H9 (cell line): ENCODE data around the gene USP9X. TPM values are rescaled to one million over a fixed set of nuclear protein-coding genes. Genes with fewer than 3 reads are reported as not detected.

Source experiments
- DNase-seq: peaks from one replicate; pipeline ENCODE4 v3.0.0-alpha.2; 2017
- H2AFZ ChIP-seq: one replicate; pipeline ENCODE4 v1.6.1; 2013; ENCODE audit warnings: mild to moderate bottlenecking, low read length, control low read depth, moderate library complexity
- H2AK5ac ChIP-seq: 2 replicates; pipeline ENCODE4 v1.6.1; 2013; ENCODE audit warnings: low read length, control low read depth, mixed read lengths; ENCODE audit not compliant: insufficient read length
- H2BK120ac ChIP-seq: one replicate; pipeline ENCODE4 v1.6.1; 2013; ENCODE audit warnings: low read depth, mild to moderate bottlenecking, low read length, control low read depth, inconsistent platforms; ENCODE audit not compliant: poor library complexity, severe bottlenecking
- H2BK12ac ChIP-seq: 2 replicates; pipeline ENCODE4 v1.6.1; 2013; ENCODE audit warnings: low read length, control low read depth, mixed read lengths, low read depth; ENCODE audit not compliant: insufficient read length
- H2BK15ac ChIP-seq: 2 replicates; pipeline ENCODE4 v1.6.1; 2013; ENCODE audit warnings: low read depth, low read length, control low read depth
- H2BK20ac ChIP-seq: one replicate; pipeline ENCODE4 v1.6.1; 2013; ENCODE audit warnings: low read depth, mild to moderate bottlenecking, low read length, control low read depth, inconsistent platforms; ENCODE audit not compliant: poor library complexity, severe bottlenecking
- H2BK5ac ChIP-seq: 2 replicates; pipeline ENCODE4 v1.6.1; 2013; ENCODE audit warnings: low read length, control low read depth, mixed read lengths; ENCODE audit not compliant: insufficient read length
- H3K14ac ChIP-seq: 2 replicates; pipeline ENCODE4 v1.6.1; 2013; ENCODE audit warnings: low read length, control low read depth; ENCODE audit not compliant: insufficient read depth
- H3K18ac ChIP-seq: 2 replicates; pipeline ENCODE4 v1.6.1; 2013; ENCODE audit warnings: low read depth, mild to moderate bottlenecking, mixed read lengths, low read length, control low read depth; ENCODE audit not compliant: insufficient read length
- H3K23ac ChIP-seq: 2 replicates; pipeline ENCODE4 v1.6.1; 2013; ENCODE audit warnings: low read length, control low read depth, mixed read lengths, low read depth; ENCODE audit not compliant: insufficient read length
- H3K23me2 ChIP-seq: 2 replicates; pipeline ENCODE4 v1.6.1; 2013; ENCODE audit warnings: low read depth, mild to moderate bottlenecking, mixed read lengths, low read length, control low read depth; ENCODE audit not compliant: insufficient read length, poor library complexity, severe bottlenecking
- H3K27ac ChIP-seq: 2 replicates; pipeline ENCODE4 v1.5.1; 2013; ENCODE audit warnings: low read length, control low read depth, mixed read lengths, low read depth; ENCODE audit not compliant: insufficient read length
- H3K27me3 ChIP-seq: 2 replicates; pipeline ENCODE4 v1.6.1; 2013; ENCODE audit warnings: low read length, control low read depth, inconsistent platforms; ENCODE audit not compliant: insufficient read depth
- H3K4ac ChIP-seq: 2 replicates; pipeline ENCODE4 v1.6.1; 2013; ENCODE audit warnings: low read depth, mild to moderate bottlenecking, control low read depth, inconsistent platforms, low read length, moderate library complexity
- H3K4me1 ChIP-seq: 2 replicates; pipeline ENCODE4 v1.6.1; 2013; ENCODE audit warnings: low read length, control low read depth, inconsistent platforms; ENCODE audit not compliant: insufficient read depth
- H3K4me2 ChIP-seq: 2 replicates; pipeline ENCODE4 v1.6.1; 2013; ENCODE audit warnings: low read length, control low read depth, mixed read lengths; ENCODE audit not compliant: insufficient read length, insufficient read depth
- H3K56ac ChIP-seq: 2 replicates; pipeline ENCODE4 v1.6.1; 2013; ENCODE audit warnings: low read depth, mild to moderate bottlenecking, mixed read lengths, low read length, control low read depth; ENCODE audit not compliant: insufficient read length
- H3K79me1 ChIP-seq: 2 replicates; pipeline ENCODE4 v1.6.1; 2013; ENCODE audit warnings: low read depth, mild to moderate bottlenecking, moderate library complexity, low read length, control low read depth, inconsistent platforms; ENCODE audit not compliant: insufficient read depth, poor library complexity, severe bottlenecking
- H3K79me2 ChIP-seq: 2 replicates; pipeline ENCODE4 v1.6.1; 2013; ENCODE audit warnings: low read length, control low read depth, inconsistent platforms; ENCODE audit not compliant: insufficient read depth
- H3K9ac ChIP-seq: 2 replicates; pipeline ENCODE4 v1.6.1; 2013; ENCODE audit warnings: low read length, control low read depth, mixed read lengths; ENCODE audit not compliant: insufficient read length; ENCODE audit errors: extremely low read depth
- H3K9me3 ChIP-seq: one replicate; pipeline ENCODE4 v1.6.1; 2013; ENCODE audit warnings: low read depth, low read length, inconsistent platforms; ENCODE audit not compliant: control insufficient read depth
- H3T11ph ChIP-seq: one replicate; pipeline ENCODE4 v1.6.1; 2013; ENCODE audit warnings: mild to moderate bottlenecking, low read length, control low read depth, inconsistent platforms
- H4K20me1 ChIP-seq: one replicate; pipeline ENCODE4 v1.6.1; 2013; ENCODE audit not compliant: control insufficient read depth, insufficient read length, insufficient read depth
- H4K5ac ChIP-seq: 2 replicates; pipeline ENCODE4 v1.6.1; 2013; ENCODE audit warnings: low read depth, mild to moderate bottlenecking, mixed read lengths, low read length, control low read depth; ENCODE audit not compliant: insufficient read length
- H4K8ac ChIP-seq: replicated peaks from 2 replicates; pipeline ENCODE4 v1.6.1; 2013; ENCODE audit warnings: low read length, control low read depth, mixed read lengths, low read depth; ENCODE audit not compliant: insufficient read length
- H4K91ac ChIP-seq: 2 replicates; pipeline ENCODE4 v1.6.1; 2013; ENCODE audit warnings: low read depth, mild to moderate bottlenecking, moderate library complexity, mixed read lengths, low read length, control low read depth; ENCODE audit not compliant: insufficient read length
- H3K27ac Mint-ChIP-seq, 3 experiments: 2 replicates in 2 of 3; 3 replicates in 1 of 3; pipeline ENCODE4 v1.8.0; 2020 to 2021; ENCODE audit warnings: mixed read lengths in 3 of 3, mild to moderate bottlenecking in 1 of 3, moderate library complexity in 1 of 3
- H3K27me3 Mint-ChIP-seq: 2 replicates; pipeline ENCODE4 v1.8.0; 2021; ENCODE audit warnings: low read depth, mild to moderate bottlenecking, moderate library complexity, mixed read lengths
- H3K36me3 Mint-ChIP-seq, 3 experiments: 2 replicates in 2 of 3; 3 replicates in 1 of 3; pipeline ENCODE4 v1.8.0; 2020 to 2021; ENCODE audit warnings: low read depth in 3 of 3, mixed read lengths in 3 of 3; ENCODE audit not compliant: insufficient read depth in 1 of 3
- H3K4me1 Mint-ChIP-seq, 2 experiments: 2 replicates each; pipeline ENCODE4 v1.8.0; 2020; ENCODE audit warnings: mixed read lengths in 2 of 2
- H3K4me3 Mint-ChIP-seq, 2 experiments: 2 replicates in 1 of 2; 3 replicates in 1 of 2; pipeline ENCODE4 v1.8.0; 2020 to 2021; ENCODE audit warnings: mild to moderate bottlenecking in 2 of 2, mixed read lengths in 2 of 2, moderate library complexity in 1 of 2
- H3K9me3 Mint-ChIP-seq, 2 experiments: 2 replicates in 1 of 2; 3 replicates in 1 of 2; pipeline ENCODE4 v1.8.0; 2020; ENCODE audit warnings: mild to moderate bottlenecking in 2 of 2, mixed read lengths in 2 of 2, moderate library complexity in 1 of 2
- CTCF ChIP-seq: fragments of 200-600 bp; sonication (generic); conservative IDR thresholded peaks from 3 replicates; pipeline ENCODE4 v1.8.0; 2021; ENCODE audit warnings: antibody characterized with exemption, mild to moderate bottlenecking
- WGBS: extraction: QIAGEN DNeasy Blood & Tissue Kit; methylation state at CpG from one replicate; pipeline ENCODE4 v1.1.7; 2013; ENCODE audit warnings: missing lambda C conversion rate, low lambda C conversion rate, mixed read lengths; ENCODE audit not compliant: insufficient read length; ENCODE audit errors: extremely low coverage; 5-methylcytosine and 5-hydroxymethylcytosine counted together
- total RNA-seq: library from RNA; stranded (reverse); gene quantifications from 2 replicates; pipeline ENCODE4 v1.2.1, GENCODE V29; 2021

USP9X gene
- total RNA-seq, 1 experiment from 2014 or later: 284 TPM

GRCh38 chrX:41265615-41266014 lies 180.4 kb downstream of the USP9X start:
- Histone ChIP-seq H2BK120ac (no peak overlapping the region), H4K91ac (no peak overlapping the region), H2AK5ac (no peak overlapping the region), H4K5ac (no peak overlapping the region), H2BK15ac (no peak overlapping the region), H3T11ph (no peak overlapping the region), H2BK20ac (no peak overlapping the region), H3K9me3 (no peaks in the 10 kb centered on the region), H3K18ac (no peak overlapping the region), H3K4ac (no peak overlapping the region), H3K14ac (no peak overlapping the region; the same call in 1 of the 2 replicates), H3K23ac (no peak overlapping the region), H2BK5ac (no peak overlapping the region), H3K4me1 (no peaks in the 10 kb centered on the region), H3K23me2 (no peaks in the 10 kb centered on the region), H3K79me2 (no peaks in the 10 kb centered on the region), H4K8ac (no peak overlapping the region), H3K27me3 (no peaks in the 10 kb centered on the region), H3K56ac (no peak overlapping the region), H2AFZ (no peak overlapping the region), H4K20me1 (no peaks in the 10 kb centered on the region), H2BK12ac (no peak overlapping the region), H3K9ac (no peak overlapping the region), H3K4me2 (no peak overlapping the region), H3K79me1 (no peaks in the 10 kb centered on the region), H3K27ac (no peak overlapping the region)
- WGBS: no CpG with 5 or more reads among the region's 8 CpGs
- Mint-ChIP-seq H3K4me3 (no peak overlapping the region), H3K4me1 (peaks cover 2 to 3% of the 10 kb centered on the region in 2 experiments; a peak in 1 of 4 replicates), H3K36me3 (peaks cover 2 to 4% (median 3%) of the 10 kb centered on the region in 3 experiments; a peak in 6 of 7 replicates), H3K27me3 (no peaks in the 10 kb centered on the region), H3K9me3 (peaks cover 56 to 57% of the 10 kb centered on the region in 2 experiments), H3K27ac (no peak overlapping the region)
- no peak for TF ChIP-seq CTCF
- DNase-seq: no peak
